ENCODE results near the gene PILRA.
"Not testable (repeated sequence)": the region's sequence is repeated elsewhere in the genome, so short reads cannot be mapped to it uniquely, and the experiment has no call there.

Gene PILRA

GRCh38 chr7:100443096-100443840 lies 70.0 kb downstream of the PILRA start:
- H3K4me3 ChIP-seq (ENCODE audit: low read length), result no peak overlapping the region
- no peak overlapping the region for H3K27ac ChIP-seq (ENCODE audit: low read length)
- H3K9ac ChIP-seq (ENCODE audit: low read length), result no peak overlapping the region
- no peaks in the 10 kb centered on the region for H3K9me3 ChIP-seq (ENCODE audit: control insufficient read depth, low read depth, low read length)
- no peaks in the 10 kb centered on the region for H3K36me3 ChIP-seq (ENCODE audit: control insufficient read depth, low read depth, low read length)
- peaks cover 3% of the 10 kb centered on the region for H3K4me1 ChIP-seq (ENCODE audit: control insufficient read depth, low read depth, low read length)
- no peaks in the 10 kb centered on the region for H3K27me3 ChIP-seq (ENCODE audit: control insufficient read depth, insufficient read depth, low read length)

DNA sequence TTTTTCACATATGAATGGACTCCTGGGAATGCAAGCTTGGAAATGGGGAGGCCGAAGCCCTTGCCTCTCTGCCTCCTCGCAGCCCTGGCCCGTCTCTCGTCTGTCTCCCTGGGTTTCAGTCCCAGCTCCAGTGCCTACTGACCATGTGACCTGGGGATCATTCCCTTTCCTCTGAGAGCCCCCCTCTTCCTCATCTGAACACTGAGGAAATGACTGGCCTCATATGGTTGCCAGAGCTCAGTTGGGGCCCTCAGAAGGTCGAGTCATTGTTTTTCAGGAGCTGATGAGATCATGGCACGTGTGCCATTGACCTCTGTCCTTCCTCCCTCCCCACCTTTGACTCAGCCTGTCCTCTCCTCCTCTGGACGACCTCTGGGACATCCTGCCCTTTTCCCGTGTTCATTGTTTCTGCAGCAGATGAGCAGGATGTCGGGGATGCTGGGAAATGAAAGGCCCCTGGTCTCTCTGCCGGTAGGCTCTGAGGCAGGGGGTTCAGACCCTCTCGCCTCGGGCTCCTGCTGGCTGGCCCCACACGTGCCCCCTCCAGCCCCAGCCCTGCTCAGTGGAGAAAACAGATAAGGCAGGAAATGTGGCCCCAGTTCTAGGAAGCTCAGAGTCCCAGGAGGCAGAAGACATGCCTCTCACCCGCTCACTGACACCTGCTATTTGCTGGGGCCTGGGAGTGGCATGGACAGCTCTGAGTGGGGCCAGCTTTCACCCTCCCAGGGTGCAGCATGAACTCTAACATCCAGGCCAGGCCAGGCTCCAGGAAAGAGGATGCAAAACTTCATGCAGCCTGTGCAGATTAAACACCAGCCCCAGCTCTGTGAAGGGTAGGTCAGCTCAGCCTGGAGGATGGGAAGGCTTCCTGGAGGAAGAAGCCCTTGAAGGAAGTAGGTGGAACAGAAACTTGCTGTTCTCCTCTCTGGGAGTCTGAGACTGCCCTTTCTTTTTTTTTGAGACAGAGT lies 71.3 kb downstream of the PILRA start:
- H3K4me1 ChIP-seq (ENCODE audit: control insufficient read depth, low read depth, low read length), result peaks cover 3% of the 10 kb centered on the region
- H3K36me3 ChIP-seq (ENCODE audit: control insufficient read depth, low read depth, low read length), result no peaks in the 10 kb centered on the region
- H3K9ac ChIP-seq (ENCODE audit: low read length), result no peak overlapping the region
- H3K9me3 ChIP-seq (ENCODE audit: control insufficient read depth, low read depth, low read length), result no peaks in the 10 kb centered on the region
- no peak overlapping the region for H3K27ac ChIP-seq (ENCODE audit: low read length)
- no peaks in the 10 kb centered on the region for H3K27me3 ChIP-seq (ENCODE audit: control insufficient read depth, insufficient read depth, low read length)
- no peak overlapping the region for H3K4me3 ChIP-seq (ENCODE audit: low read length)

GRCh38 chr7:100446040-100446439 lies 72.8 kb downstream of the PILRA start:
- Histone ChIP-seq H3K27me3 (ENCODE audit: control insufficient read depth, insufficient read depth, low read length) (no peaks in the 10 kb centered on the region), H3K4me3 (ENCODE audit: low read length) (no peak overlapping the region), H3K27ac (ENCODE audit: low read length) (no peak overlapping the region), H3K36me3 (ENCODE audit: control insufficient read depth, low read depth, low read length) (no peaks in the 10 kb centered on the region), H3K4me1 (ENCODE audit: control insufficient read depth, low read depth, low read length) (peaks cover 3% of the 10 kb centered on the region), H3K9me3 (ENCODE audit: control insufficient read depth, low read depth, low read length) (no peaks in the 10 kb centered on the region), H3K9ac (ENCODE audit: low read length) (no peak overlapping the region)

GRCh38 chr7:100447363-100447762 lies 74.1 kb downstream of the PILRA start:
- H3K27ac ChIP-seq (ENCODE audit: low read length); H3K4me1 ChIP-seq (ENCODE audit: control insufficient read depth, low read depth, low read length); H3K9me3 ChIP-seq (ENCODE audit: control insufficient read depth, low read depth, low read length); H3K9ac ChIP-seq (ENCODE audit: low read length); H3K36me3 ChIP-seq (ENCODE audit: control insufficient read depth, low read depth, low read length); H3K27me3 ChIP-seq (ENCODE audit: control insufficient read depth, insufficient read depth, low read length); H3K4me3 ChIP-seq (ENCODE audit: low read length): not testable (repeated sequence)

DNA sequence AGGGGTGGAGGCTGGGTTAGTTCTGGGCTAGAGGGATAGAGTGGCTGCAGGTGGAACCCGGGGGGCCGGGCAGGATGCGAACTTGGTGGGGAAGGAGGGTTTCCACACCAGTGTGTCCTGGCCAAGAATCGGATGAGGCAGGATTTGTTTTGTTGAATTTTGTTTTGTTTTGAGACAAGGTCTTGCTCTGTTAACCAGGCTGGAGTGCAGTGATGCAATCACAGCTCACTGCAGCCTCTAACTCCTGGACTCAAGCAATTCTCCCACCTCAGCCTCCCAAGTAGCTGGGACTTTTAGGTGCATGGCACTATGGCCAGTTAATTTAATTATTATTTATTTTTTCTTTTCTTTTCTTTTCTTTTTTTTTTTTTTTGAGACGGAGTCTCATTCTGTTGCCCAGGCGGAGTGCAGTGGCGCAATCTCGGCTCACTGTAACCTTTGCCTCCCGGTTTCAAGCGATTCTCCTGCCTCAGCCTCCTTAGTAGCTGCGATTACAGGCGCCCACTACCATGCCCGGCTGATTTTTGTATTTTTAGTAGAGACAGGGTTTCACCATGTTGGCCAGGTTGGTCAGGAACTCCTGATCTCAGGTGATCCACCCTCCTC lies 76.0 kb downstream of the PILRA start:
- Histone ChIP-seq H3K27ac (ENCODE audit: low read length) (no peak overlapping the region), H3K9ac (ENCODE audit: low read length) (no peak overlapping the region), H3K9me3 (ENCODE audit: control insufficient read depth, low read depth, low read length) (no peaks in the 10 kb centered on the region), H3K4me3 (ENCODE audit: low read length) (no peak overlapping the region), H3K27me3 (ENCODE audit: control insufficient read depth, insufficient read depth, low read length) (no peaks in the 10 kb centered on the region), H3K4me1 (ENCODE audit: control insufficient read depth, low read depth, low read length) (peaks cover 3% of the 10 kb centered on the region), H3K36me3 (ENCODE audit: control insufficient read depth, low read depth, low read length) (no peaks in the 10 kb centered on the region)
